Measurements from ENCODE around the gene SLC9A2.

Gene SLC9A2

GRCh38 chr2:102674836-102675235 lies 55.5 kb downstream of the SLC9A2 start:
- no peak for DNase-seq (ENCODE audit: low read depth in 2 of 2)

GRCh38 chr2:102677244-102678215 lies 58.2 kb downstream of the SLC9A2 start:
- no peak for DNase-seq (ENCODE audit: low read depth in 2 of 2)

- no peak for DNase-seq (ENCODE audit: low read depth in 2 of 2)
These were observed 59.1 kb downstream of the SLC9A2 start for GRCh38 chr2:102678442-102678841.

DNA sequence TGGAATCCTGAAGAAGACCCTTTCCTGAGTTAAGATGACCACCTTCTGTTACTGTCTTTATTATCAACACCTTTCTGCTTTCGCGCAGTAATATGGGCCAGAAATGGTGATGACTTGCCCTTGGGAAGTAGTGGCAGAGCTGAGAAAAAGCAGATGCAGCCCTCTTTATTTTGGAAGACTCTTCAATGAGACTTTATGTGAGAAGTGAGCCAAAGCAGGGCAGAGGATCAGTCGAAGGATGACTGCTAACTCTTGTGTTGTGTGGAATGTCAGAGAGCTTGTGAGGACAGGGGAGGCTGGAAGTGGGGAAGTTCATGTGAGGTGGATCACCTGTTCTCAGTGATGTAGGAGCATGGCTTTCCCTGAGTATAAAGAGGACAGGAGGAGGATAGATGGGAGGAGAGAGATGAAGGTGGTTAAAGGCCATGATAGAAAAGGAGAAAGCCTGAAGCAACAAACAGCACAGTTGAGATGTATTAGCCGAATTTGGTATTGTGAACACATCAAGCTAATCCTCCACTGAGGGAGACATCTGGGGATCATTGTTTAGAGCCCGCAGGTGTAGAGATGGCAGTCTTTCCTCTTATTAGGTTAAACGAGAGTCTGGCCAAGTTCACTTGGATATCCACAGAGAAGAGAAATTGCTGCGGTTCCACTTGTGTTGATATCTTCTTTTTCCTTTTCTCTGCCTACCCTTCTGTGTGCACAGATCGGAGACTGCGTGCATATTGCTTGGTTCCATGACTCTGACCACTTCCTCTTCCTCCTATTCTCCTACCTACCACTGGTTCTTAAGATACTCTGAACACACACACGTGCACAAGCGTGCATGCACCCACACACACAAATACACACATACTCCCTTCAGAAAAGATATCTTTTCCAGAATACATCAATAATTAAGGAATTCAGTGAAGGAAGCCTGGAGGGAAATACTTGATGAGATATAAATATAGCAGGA lies 67.4 kb downstream of the SLC9A2 start:
- no peak for DNase-seq (ENCODE audit: low read depth in 2 of 2)

DNA sequence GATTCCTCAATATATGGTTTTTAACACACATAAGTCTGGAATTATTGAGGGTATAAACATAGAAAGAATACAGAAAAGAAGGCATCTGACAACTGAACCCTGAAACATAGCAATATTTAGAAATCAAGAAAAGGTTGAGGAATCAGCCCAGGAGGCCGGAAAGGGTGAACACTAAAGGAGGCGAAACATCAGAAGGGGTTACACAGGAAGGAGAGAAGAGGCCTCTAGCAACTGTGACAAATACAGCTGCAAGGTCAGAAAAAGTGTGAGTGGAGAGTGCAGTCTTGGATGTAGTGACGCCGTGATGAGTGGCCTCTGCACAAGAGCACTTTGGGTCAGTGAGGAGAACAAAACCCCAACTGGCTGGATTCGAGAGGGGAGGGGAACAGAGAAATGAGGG lies 70.7 kb downstream of the SLC9A2 start:
- no peak for DNase-seq (ENCODE audit: low read depth in 2 of 2)

DNA sequence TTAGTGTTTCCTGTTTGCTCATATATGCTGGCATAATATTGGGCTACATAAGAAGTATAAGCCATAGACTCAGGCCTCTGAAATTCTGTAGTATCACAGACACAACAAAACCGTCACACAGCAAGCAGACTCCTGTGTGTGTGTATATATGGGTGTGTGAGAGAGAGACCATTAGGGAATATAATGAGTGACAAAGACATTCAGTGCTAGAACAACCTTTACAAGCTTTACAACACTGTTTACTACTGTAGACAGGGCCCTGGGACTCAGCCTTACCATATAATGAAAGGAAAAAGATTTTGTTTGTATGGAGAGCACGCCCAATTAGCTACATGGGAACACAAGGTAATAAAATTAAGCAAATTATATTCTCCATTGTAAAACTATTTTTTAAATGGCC lies 77.1 kb downstream of the SLC9A2 start:
- no peak for DNase-seq (ENCODE audit: low read depth in 2 of 2)

DNA sequence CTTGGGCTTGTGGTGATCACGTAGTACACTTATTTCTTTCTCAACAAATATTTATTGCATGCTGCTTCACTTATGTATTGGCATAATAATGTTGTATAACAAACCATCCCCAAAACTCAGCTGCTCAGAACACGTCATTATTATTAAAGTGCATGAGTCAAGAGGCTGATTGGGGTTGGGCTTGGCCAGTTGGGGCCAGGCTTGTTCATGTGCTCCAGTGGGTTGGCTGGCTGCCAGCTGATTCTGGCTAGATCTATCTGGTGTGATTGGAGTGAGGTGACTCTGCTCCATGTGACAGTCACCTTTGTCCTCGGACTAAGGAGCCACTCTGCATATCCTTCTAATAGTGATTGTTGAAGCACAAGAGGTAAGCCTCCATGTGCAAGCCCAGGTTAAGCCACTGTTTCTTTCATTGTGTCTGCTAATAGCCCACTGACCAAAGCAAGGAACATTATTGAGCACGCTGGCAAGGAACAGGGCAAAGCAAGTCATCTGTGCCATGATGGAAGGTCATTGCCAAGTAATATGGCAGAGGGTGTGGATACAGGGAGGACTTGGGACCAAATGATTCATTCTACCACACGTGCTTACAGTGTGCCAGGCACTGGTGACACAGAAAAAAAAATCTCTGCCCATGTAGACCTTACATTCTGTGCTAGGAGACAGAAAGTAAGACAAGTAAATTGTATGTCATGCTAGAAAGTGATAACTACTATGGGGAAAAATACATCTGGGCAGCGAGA lies 79.2 kb downstream of the SLC9A2 start:
- no peak for DNase-seq (ENCODE audit: low read depth in 2 of 2)

- DNase-seq (ENCODE audit: low read depth in 2 of 2), result no peak
These were observed 84.0 kb downstream of the SLC9A2 start for GRCh38 chr2:102703305-102703704.

GRCh38 chr2:102703748-102704147 lies 84.4 kb downstream of the SLC9A2 start:
- no peak for DNase-seq (ENCODE audit: low read depth in 2 of 2)

GRCh38 chr2:102704531-102704930 lies 85.2 kb downstream of the SLC9A2 start:
- DNase-seq (ENCODE audit: low read depth in 2 of 2), result no peak

- no peak for DNase-seq (ENCODE audit: low read depth in 2 of 2)
These were observed 88.7 kb downstream of the SLC9A2 start for GRCh38 chr2:102707796-102708695.

DNA sequence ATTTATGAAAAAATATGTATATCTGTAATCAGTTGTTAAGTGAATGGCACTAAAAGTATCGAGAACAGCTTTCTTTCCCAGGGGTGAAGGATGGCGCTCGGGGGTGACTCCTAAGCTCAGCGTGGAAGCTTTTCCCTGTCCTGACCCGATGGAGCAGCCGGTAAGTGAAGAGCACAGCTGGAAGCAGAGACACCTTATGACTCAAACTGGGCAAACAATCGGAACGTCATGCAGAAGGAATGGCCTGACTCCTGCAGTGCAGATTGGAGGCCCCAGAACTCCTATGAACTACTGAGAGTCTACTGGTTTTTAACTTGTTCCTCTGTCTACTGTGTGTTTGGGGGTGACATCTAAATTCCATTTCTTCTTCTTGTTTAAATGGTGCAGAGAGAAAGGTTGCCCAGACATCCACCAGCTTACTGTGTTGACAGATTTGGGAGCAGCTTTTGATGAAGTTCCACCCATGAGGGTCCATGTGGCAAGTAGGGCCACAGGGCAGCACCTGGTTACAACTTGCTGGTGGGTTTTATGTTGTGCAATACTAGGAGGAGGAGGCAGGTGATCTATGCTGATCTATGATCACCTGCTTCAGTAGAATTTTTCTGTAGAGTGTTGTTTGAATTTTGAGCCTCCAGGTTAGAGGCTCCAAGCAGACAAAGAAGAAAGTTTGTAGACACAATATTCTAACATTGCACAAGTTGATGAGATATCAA lies 89.7 kb downstream of the SLC9A2 start:
- DNase-seq (ENCODE audit: low read depth in 2 of 2), result no peak

- no peak for DNase-seq (ENCODE audit: low read depth in 2 of 2)
These were observed 98.1 kb downstream of the SLC9A2 start for GRCh38 chr2:102717308-102718018.

DNA sequence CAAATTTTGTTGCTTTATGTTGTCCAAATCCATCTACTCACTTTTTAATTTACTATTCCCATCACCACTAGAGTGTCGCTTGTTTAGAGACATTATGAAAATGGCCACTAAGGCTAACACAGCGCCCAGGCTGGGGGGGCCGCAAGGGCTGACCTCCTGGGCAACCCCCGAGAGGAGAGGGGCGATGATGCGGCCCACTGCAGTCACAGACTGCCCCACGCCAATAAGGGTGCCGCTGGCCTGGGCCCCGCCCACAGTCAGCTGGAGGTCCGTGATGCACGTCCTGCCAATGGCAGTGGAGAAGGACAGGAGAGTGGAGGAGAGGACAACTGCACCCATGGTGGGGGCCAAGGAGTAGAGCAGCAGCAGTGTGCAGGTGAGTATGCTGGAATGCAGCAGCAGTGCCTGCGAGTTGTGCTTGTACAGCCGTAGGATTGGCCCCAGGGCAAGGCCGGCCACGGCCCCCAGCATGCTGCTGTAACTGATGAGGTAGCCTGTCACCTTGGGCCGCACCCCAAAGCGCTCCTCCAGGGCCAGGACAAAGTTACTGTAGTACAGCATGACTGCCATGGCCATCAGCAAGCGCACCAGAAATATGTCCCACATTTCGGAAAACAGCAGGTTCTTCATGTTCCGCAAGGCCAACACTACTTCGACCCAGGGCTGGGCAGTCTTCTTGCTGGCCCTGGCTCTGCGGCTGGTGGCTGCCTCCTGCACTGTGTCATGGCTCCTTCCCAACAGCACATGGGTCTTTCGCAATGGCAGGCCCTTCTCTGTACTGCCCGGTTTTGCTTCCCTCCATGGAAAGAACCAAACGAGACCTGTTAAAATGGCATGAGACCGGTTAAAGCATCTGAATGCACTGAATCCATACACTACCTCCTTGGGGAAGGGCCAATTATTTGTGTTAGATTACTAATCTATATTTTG lies 99.3 kb downstream of the SLC9A2 start:
- no peak for DNase-seq (ENCODE audit: low read depth in 2 of 2)

DNA sequence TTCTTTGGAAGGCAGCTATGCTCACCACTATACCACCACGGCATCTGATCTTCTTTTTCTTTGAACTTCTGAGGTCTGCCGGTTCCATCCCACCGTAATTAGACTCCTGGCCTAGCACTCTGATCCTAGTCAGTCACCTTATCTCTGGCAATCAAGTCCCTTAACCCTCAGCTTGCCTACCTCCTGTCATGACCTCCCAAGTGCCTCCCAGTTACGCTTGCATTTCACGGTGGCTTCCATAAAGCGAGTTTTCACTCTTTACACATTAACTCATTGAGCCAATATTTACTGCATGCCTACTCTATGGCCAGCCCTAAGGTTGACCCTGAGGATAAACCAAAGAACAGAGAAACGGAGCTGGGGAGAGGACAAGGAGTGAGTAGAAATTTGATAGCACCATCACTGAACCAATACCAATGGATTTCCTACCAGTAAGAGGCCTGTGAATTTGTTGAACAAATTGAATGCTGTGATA lies 104.7 kb downstream of the SLC9A2 start:
- DNase-seq (ENCODE audit: low read depth in 2 of 2), result no peak

GRCh38 chr2:102724553-102724952 lies 105.2 kb downstream of the SLC9A2 start:
- DNase-seq (ENCODE audit: low read depth in 2 of 2), result no peak

DNA sequence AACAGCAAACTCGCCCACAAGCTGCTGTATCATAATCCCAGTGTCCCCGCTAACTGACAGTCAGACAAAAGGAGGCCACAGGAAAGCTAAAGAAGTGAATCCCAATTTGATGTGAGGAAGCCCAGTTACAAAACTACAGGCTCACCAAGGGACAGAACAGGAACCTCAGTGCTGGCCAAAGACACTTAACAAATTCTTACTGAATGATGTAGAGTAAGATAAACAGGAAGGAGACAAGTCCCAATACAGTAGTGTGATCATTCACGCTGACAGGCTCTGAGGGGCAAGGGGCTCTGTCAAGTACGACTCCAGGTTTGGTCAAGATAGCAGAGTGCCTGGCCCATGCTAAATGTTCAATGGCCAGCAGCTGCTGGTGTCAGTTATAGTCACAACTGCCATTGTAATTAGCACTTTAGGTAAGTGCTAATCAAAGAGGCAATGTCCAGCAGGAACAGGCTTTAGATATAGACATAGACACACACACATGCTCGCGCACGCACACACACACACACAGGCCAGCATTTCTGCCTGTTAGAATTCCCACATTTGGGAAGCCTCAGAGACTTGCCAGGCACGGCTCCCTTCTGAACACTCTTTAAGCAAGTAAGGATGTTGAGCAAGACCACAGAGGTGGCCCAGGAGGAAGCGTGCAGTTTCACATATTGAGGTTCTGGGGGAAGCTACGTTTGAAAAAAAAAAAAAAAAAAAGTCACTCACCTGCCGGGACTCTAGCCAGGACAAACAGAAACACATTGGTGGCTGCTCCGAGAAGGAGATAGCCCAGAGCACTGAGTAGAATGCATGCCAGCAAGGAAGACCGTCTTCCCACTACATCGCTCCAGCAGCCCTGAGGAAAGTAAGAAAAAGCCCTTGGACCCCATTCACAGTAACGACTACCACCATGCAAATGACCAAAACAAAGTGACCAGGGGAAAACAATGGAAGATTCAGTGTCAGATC lies 107.1 kb downstream of the SLC9A2 start:
- no peak for DNase-seq (ENCODE audit: low read depth in 2 of 2)

Data from stimulated activated CD8-positive, alpha-beta memory T cell treated with anti-CD3 and anti-CD28 coated beads, Interleukin-2, amount 100 ng/mL, for 1 hour (primary cell).